ENCODE results near the gene C3orf62. TPM values are rescaled to one million over a fixed set of nuclear protein-coding genes. Genes with fewer than 3 reads are reported as not detected.
"Not testable (repeated sequence)": the region's sequence is repeated elsewhere in the genome, so short reads cannot be mapped to it uniquely, and the experiment has no call there.

C3orf62 gene
- total and polyA plus RNA-seq, 2 of the 4 experiments (the other 2 are of a cell fraction), result 0.90 to 3.1 TPM

- H3K9me3 ChIP-seq (ENCODE audit: control insufficient read depth, insufficient read depth, low read length), result no peaks in the 10 kb centered on the region
- H3K9ac ChIP-seq (ENCODE audit: low read depth, low read length), result no peak overlapping the region
- H3K4me3 ChIP-seq (ENCODE audit: insufficient read depth, low read depth, low read length), result no peak overlapping the region
- no peaks in the 10 kb centered on the region for H3K79me1 ChIP-seq (ENCODE audit: low read depth in 1 of 2, low read length in 2 of 2)
- no peaks in the 10 kb centered on the region for H3K4me1 ChIP-seq (ENCODE audit: control insufficient read depth, insufficient read depth, low read length)
- H2BK20ac ChIP-seq (ENCODE audit: low read depth, low read length), result no peak overlapping the region
- no peak overlapping the region for H2AFZ ChIP-seq (replicated peaks; ENCODE audit: low read length, poor library complexity)
- H4K5ac ChIP-seq (ENCODE audit: low read depth, low read length), result no peak overlapping the region
- ATAC-seq (ENCODE audit: low read depth) (no peak), DNase-seq (peak; percentile 10)
- no peak overlapping the region for H4K91ac ChIP-seq (ENCODE audit: insufficient read depth, low read depth, low read length)
- H2BK120ac ChIP-seq (ENCODE audit: low read depth, low read length), result no peak overlapping the region
- dilution Hi-C loops (cut with HindIII; ENCODE audit: low sequenced_read_pairs, unreplicated experiment), result no loop called here
- H3K4ac ChIP-seq (ENCODE audit: low read depth, low read length), result no peak overlapping the region
- ChIA-PET POLR2A (ENCODE audit: unreplicated experiment) (no interaction called here), CTCF (interaction anchor here (0.7 kb wide), 1 partner anchor 11 kb away, joined by 3 read pairs; no protein-coding TSS in a partner anchor)
- H4K20me1 ChIP-seq (ENCODE audit: insufficient read depth, low read length), result no peaks in the 10 kb centered on the region
- H3K56ac ChIP-seq (ENCODE audit: extremely low read depth, insufficient read depth, low read length), result no peak overlapping the region
- BruUV-seq (replicated peaks), result no TSS peak
- H2AK9ac ChIP-seq (replicated peaks; ENCODE audit: low read depth, low read length, poor library complexity), result no peak overlapping the region
- H4K8ac ChIP-seq (ENCODE audit: low read depth in 2 of 2, low read length in 2 of 2), result no peak overlapping the region
- no peaks in the 10 kb centered on the region for H3K27me3 ChIP-seq (ENCODE audit: control insufficient read depth, insufficient read depth, low read length)
- WGBS, 2 experiments (ENCODE audit: extremely low coverage in 2 of 2, insufficient read length in 1 of 2), result no CpG with 5 or more reads among the region's 1 CpG
- H3K4me2 ChIP-seq (ENCODE audit: low read depth, low read length), result no peak overlapping the region
- H2BK5ac ChIP-seq (ENCODE audit: low read depth, low read length, poor library complexity, severe bottlenecking), result no peak overlapping the region
- H3K36me3 ChIP-seq (ENCODE audit: control insufficient read depth, insufficient read depth, low read length), result no peaks in the 10 kb centered on the region
- intact Hi-C loops (cut with micrococcal nuclease), result no loop called here
- H3K14ac ChIP-seq (replicated peaks; ENCODE audit: low read depth, low read length), result no peak overlapping the region
- H3K27ac ChIP-seq (ENCODE audit: insufficient read depth, low read length), result no peak overlapping the region
- no peak overlapping the region for H3K18ac ChIP-seq (ENCODE audit: low read depth, low read length)
- H2AK5ac ChIP-seq (ENCODE audit: low read depth, low read length), result no peak overlapping the region
- TF ChIP-seq POLR2A (IDR thresholded peaks at IDR 0.05; ENCODE audit: low read depth, low read length) (no peak), USF2 (IDR thresholded peaks at IDR 0.05; ENCODE audit: low read depth, low read length) (no peak), CTCF (conservative IDR thresholded peaks at IDR 0.05; ENCODE audit: low read depth, low read length) (no peak), RFX5 (IDR thresholded peaks at IDR 0.05; ENCODE audit: low read depth, low read length) (no peak), CHD1 (IDR thresholded peaks at IDR 0.05; ENCODE audit: low read depth, low read length) (no peak), NFE2L2 (IDR thresholded peaks at IDR 0.05; ENCODE audit: low read depth, low read length) (no peak)
- no peaks in the 10 kb centered on the region for H3K9me1 ChIP-seq (ENCODE audit: insufficient read depth, low read length)
- in situ Hi-C loops (cut with MboI; ENCODE audit: low sequenced_read_pairs), result no loop called here
- no peak overlapping the region for H3K23ac ChIP-seq (ENCODE audit: low read depth, low read length)
- H2BK15ac ChIP-seq (ENCODE audit: low read depth, low read length), result no peak overlapping the region
These were observed 32.3 kb downstream of the C3orf62 start for GRCh38 chr3:49244581-49245205.

GRCh38 chr3:49240091-49240490 is 36.9 kb downstream of the C3orf62 start:
- H3K27me3 ChIP-seq (ENCODE audit: control insufficient read depth, insufficient read depth, low read length); POLR2A ChIA-PET (ENCODE audit: unreplicated experiment); H3K4me1 ChIP-seq (ENCODE audit: control insufficient read depth, insufficient read depth, low read length); H3K4me3 ChIP-seq (ENCODE audit: insufficient read depth, low read depth, low read length); H2AK5ac ChIP-seq (ENCODE audit: low read depth, low read length); H4K8ac ChIP-seq (ENCODE audit: low read depth in 2 of 2, low read length in 2 of 2); dilution Hi-C loops (cut with HindIII; ENCODE audit: low sequenced_read_pairs, unreplicated experiment); intact Hi-C loops (cut with micrococcal nuclease); H3K14ac ChIP-seq (replicated peaks; ENCODE audit: low read depth, low read length); H3K56ac ChIP-seq (ENCODE audit: extremely low read depth, insufficient read depth, low read length); H2BK120ac ChIP-seq (ENCODE audit: low read depth, low read length); BruUV-seq (replicated peaks); H4K91ac ChIP-seq (ENCODE audit: insufficient read depth, low read depth, low read length); H3K27ac ChIP-seq (ENCODE audit: insufficient read depth, low read length); in situ Hi-C loops (cut with MboI; ENCODE audit: low sequenced_read_pairs); H3K36me3 ChIP-seq (ENCODE audit: control insufficient read depth, insufficient read depth, low read length); H3K79me1 ChIP-seq (ENCODE audit: low read depth in 1 of 2, low read length in 2 of 2); H2BK20ac ChIP-seq (ENCODE audit: low read depth, low read length); H3K23ac ChIP-seq (ENCODE audit: low read depth, low read length); ATAC-seq (ENCODE audit: low read depth); H3K9ac ChIP-seq (ENCODE audit: low read depth, low read length); H3K9me3 ChIP-seq (ENCODE audit: control insufficient read depth, insufficient read depth, low read length); H3K4ac ChIP-seq (ENCODE audit: low read depth, low read length); H3K9me1 ChIP-seq (ENCODE audit: insufficient read depth, low read length); H2AK9ac ChIP-seq (replicated peaks; ENCODE audit: low read depth, low read length, poor library complexity); H3K4me2 ChIP-seq (ENCODE audit: low read depth, low read length); H2AFZ ChIP-seq (replicated peaks; ENCODE audit: low read length, poor library complexity); H4K5ac ChIP-seq (ENCODE audit: low read depth, low read length); H2BK5ac ChIP-seq (ENCODE audit: low read depth, low read length, poor library complexity, severe bottlenecking); DNase-seq; H3K18ac ChIP-seq (ENCODE audit: low read depth, low read length); H4K20me1 ChIP-seq (ENCODE audit: insufficient read depth, low read length); H2BK15ac ChIP-seq (ENCODE audit: low read depth, low read length): not testable (repeated sequence)
- CTCF ChIA-PET, result interaction anchor here (0.9 kb wide), 1 partner anchor 69 kb away, joined by 3 read pairs; the partner anchor contains the start of gene KLHDC8B
- no CpG with 5 or more reads among the region's 11 CpGs for WGBS, 2 experiments (ENCODE audit: extremely low coverage in 2 of 2, insufficient read length in 1 of 2)
